Natural killer cell (primary cell): ENCODE results near the gene CYP26B1. TPM values are rescaled to one million over a fixed set of nuclear protein-coding genes. Genes with fewer than 3 reads are reported as not detected.

ENCODE experiments used
- ATAC-seq, 3 donors: fragments of 150-1000 bp in 2 of 3; fragments of 200-7000 bp in 1 of 3; cut with Tn5 transposase; 1 replicate in 1 of 3; 2 replicates in 2 of 3; pipeline ENCODE4 v1.10.0; 2021; ENCODE audit warnings: mild to moderate bottlenecking in 2 of 3, moderate library complexity in 2 of 3
- DNase-seq, 2 donors: peaks; one replicate each; pipeline versions ENCODE4 v3.0.0 to v3.0.0-alpha.2; 2013 to 2021; ENCODE audit warnings: mixed read lengths in 1 of 2
- H3K27ac ChIP-seq: one replicate; pipeline ENCODE4 v1.5.1; 2013; ENCODE audit warnings: mild to moderate bottlenecking, low read length
- H3K27me3 ChIP-seq: one replicate; pipeline ENCODE4 v1.6.1; 2013; ENCODE audit warnings: low read length; ENCODE audit not compliant: control insufficient read depth, insufficient read depth
- H3K36me3 ChIP-seq: one replicate; pipeline ENCODE4 v1.6.1; 2013; ENCODE audit warnings: low read length; ENCODE audit not compliant: control insufficient read depth, insufficient read depth
- H3K4me1 ChIP-seq: one replicate; pipeline ENCODE4 v1.6.1; 2013; ENCODE audit warnings: low read length; ENCODE audit not compliant: control insufficient read depth, insufficient read depth
- H3K4me3 ChIP-seq: one replicate; pipeline ENCODE4 v1.5.1; 2013; ENCODE audit warnings: low read length
- H3K9me3 ChIP-seq: one replicate; pipeline ENCODE4 v1.6.1; 2013; ENCODE audit warnings: low read length; ENCODE audit not compliant: control insufficient read depth, insufficient read depth
- H3K27ac Mint-ChIP-seq, 2 donors: one replicate each; pipeline ENCODE4 v1.8.0; 2022; ENCODE audit warnings: mild to moderate bottlenecking in 2 of 2, mixed read lengths in 2 of 2, moderate library complexity in 1 of 2
- H3K27me3 Mint-ChIP-seq, 2 donors: one replicate each; pipeline ENCODE4 v1.8.0; 2022; ENCODE audit warnings: low read depth in 2 of 2, mixed read lengths in 2 of 2
- H3K36me3 Mint-ChIP-seq: one replicate; pipeline ENCODE4 v1.8.0; 2022; ENCODE audit warnings: mixed read lengths
- H3K4me1 Mint-ChIP-seq, 2 donors: one replicate each; pipeline ENCODE4 v1.8.0; 2022; ENCODE audit warnings: mixed read lengths in 2 of 2
- H3K4me3 Mint-ChIP-seq: one replicate; pipeline ENCODE4 v1.8.0; 2022; ENCODE audit warnings: mild to moderate bottlenecking, moderate library complexity, mixed read lengths
- H3K9me3 Mint-ChIP-seq, 2 donors: one replicate each; pipeline ENCODE4 v1.8.0; 2022; ENCODE audit warnings: mixed read lengths in 2 of 2
- CTCF ChIP-seq: fragments of 200-600 bp; IDR thresholded peaks from one replicate; pipeline ENCODE4 v1.8.0; 2022; ENCODE audit warnings: antibody characterized with exemption
- WGBS: methylation state at CpG from one replicate; pipeline ENCODE4 v1.1.7; 2013; ENCODE audit warnings: missing lambda C conversion rate; ENCODE audit not compliant: insufficient coverage; 5-methylcytosine and 5-hydroxymethylcytosine counted together
- intact Hi-C: fragments of 100-400 bp; cut with micrococcal nuclease; formaldehyde crosslinking; loops from one replicate; pipeline ENCODE4 v1.14.2; 2022
- total RNA-seq, 4 donors: library from RNA; stranded (reverse); fragments of 120-200 nt in 1 of 4; gene quantifications; one replicate each; pipeline versions ENCODE4 v1.2.3 to v1.2.4, GENCODE V29; 2013 to 2022

The CYP26B1 gene
- total RNA-seq, 3 donors from 2014 or later (not counting 1 experiment from before 2014, with no cell fraction given): not detected

- Mint-ChIP-seq H3K27ac (no peak overlapping the region), H3K36me3 (no peaks in the 10 kb centered on the region), H3K4me3 (no peak overlapping the region), H3K27me3 (no peaks in the 10 kb centered on the region), H3K9me3 (no peaks in the 10 kb centered on the region), H3K4me1 (no peaks in the 10 kb centered on the region)
- ATAC-seq (no peak), DNase-seq (no peak)
- no peaks in the 10 kb centered on the region for H3K27me3 ChIP-seq
- TF ChIP-seq CTCF: no peak
- H3K36me3 ChIP-seq: no peaks in the 10 kb centered on the region
- no peak overlapping the region for H3K27ac ChIP-seq
- WGBS: 90% methylated on average over 12 of the region's 12 CpGs
- no peaks in the 10 kb centered on the region for H3K9me3 ChIP-seq
- H3K4me1 ChIP-seq: no peaks in the 10 kb centered on the region
- H3K4me3 ChIP-seq: no peak overlapping the region
- intact Hi-C loops: no loop called here
Measured at GRCh38 chr2:72082021-72082601, 65.6 kb downstream of the CYP26B1 start.

- H3K9me3 Mint-ChIP-seq: no peaks in the 10 kb centered on the region
- Histone ChIP-seq H3K27ac (no peak overlapping the region), H3K27me3 (no peaks in the 10 kb centered on the region), H3K4me1 (no peaks in the 10 kb centered on the region), H3K36me3 (no peaks in the 10 kb centered on the region), H3K4me3 (no peak overlapping the region), H3K9me3 (no peaks in the 10 kb centered on the region)
- no peak overlapping the region for H3K4me3 Mint-ChIP-seq
- intact Hi-C loops: no loop called here
- no peak for DNase-seq
- no peak for TF ChIP-seq CTCF
- H3K4me1 Mint-ChIP-seq: no peaks in the 10 kb centered on the region
- H3K36me3 Mint-ChIP-seq: no peaks in the 10 kb centered on the region
- no peak for ATAC-seq
- no peaks in the 10 kb centered on the region for H3K27me3 Mint-ChIP-seq
- no peak overlapping the region for H3K27ac Mint-ChIP-seq
- 77% methylated on average over 8 of the region's 8 CpGs for WGBS
Measured at GRCh38 chr2:72081451-72081850, 66.2 kb downstream of the CYP26B1 start.

DNA sequence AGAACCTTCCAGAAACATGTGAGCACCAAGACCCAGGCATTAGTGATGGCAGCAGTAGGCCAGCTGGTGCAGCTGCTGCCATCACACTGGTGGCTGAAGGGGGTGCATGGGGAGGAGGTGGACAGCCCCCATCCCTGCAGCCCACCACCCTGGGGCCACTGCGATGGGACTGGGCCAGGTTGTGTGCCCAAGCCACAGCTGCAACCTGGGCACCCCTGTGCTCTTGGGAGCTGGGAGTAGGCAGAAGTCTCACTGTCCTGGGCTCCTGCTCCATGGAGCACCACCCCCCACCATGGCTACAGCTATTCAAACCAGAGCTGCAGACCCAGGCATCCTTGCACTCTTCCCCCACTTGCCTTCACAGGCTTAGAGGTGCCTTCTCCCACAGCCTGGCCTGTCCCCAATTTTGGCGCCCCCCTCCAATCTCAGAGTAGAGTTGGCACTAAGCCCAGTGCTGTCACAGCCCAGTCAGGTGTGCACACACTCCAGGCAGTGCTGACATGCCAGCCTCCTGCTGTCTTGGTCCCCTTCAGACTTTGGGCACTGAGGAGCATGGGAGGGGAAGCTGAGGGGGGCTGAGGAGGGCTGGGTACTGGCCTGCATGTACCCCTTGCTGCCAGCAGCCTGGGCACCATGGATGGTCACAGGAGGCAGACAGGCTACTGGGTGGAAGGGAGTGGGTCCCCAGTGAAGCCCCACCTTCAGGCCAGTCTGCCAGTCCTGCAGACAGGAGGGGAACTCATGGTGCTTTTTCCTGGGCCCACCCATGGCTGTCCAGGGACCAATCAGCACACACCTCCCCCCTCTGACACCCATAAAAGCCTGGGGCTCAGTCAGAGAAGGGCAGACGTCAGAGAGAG lies 67.1 kb downstream of the CYP26B1 start:
- Histone ChIP-seq H3K27me3 (no peaks in the 10 kb centered on the region), H3K9me3 (peaks cover 2% of the 10 kb centered on the region), H3K4me1 (no peaks in the 10 kb centered on the region), H3K4me3 (no peak overlapping the region), H3K27ac (no peak overlapping the region), H3K36me3 (no peaks in the 10 kb centered on the region)
- no peaks in the 10 kb centered on the region for H3K27me3 Mint-ChIP-seq
- H3K27ac Mint-ChIP-seq: no peak overlapping the region
- ATAC-seq (no peak), DNase-seq (no peak)
- H3K4me3 Mint-ChIP-seq: no peak overlapping the region
- no peak for TF ChIP-seq CTCF
- WGBS: 83% methylated on average over 3 of the region's 3 CpGs
- no peaks in the 10 kb centered on the region for H3K36me3 Mint-ChIP-seq
- no peaks in the 10 kb centered on the region for H3K9me3 Mint-ChIP-seq
- no peaks in the 10 kb centered on the region for H3K4me1 Mint-ChIP-seq
- intact Hi-C loops: no loop called here
